ENCODE data around the gene TMEM191C.
"Not testable (repeated sequence)": the region's sequence is repeated elsewhere in the genome, so short reads cannot be mapped to it uniquely, and the experiment has no call there.

The TMEM191C gene

GRCh38 chr22:21468194-21469096, 1.3 kb downstream of the TMEM191C start:
- not testable (repeated sequence) for H3K27me3 ChIP-seq (ENCODE audit: insufficient read depth, low read length); H3K9ac ChIP-seq (ENCODE audit: low read depth, low read length); H3K4me1 ChIP-seq (ENCODE audit: insufficient read depth, low read length); H3K27ac ChIP-seq (ENCODE audit: low read length); H3K36me3 ChIP-seq (ENCODE audit: insufficient read depth, low read depth, low read length); H3K9me3 ChIP-seq (ENCODE audit: insufficient read depth, low read depth, low read length)
- H3K4me3 ChIP-seq (ENCODE audit: low read length) = peak overlapping the region; percentile 52; the same call in 1 of the 2 replicates

- not testable (repeated sequence) for H3K9ac ChIP-seq (ENCODE audit: low read depth, low read length); H3K4me1 ChIP-seq (ENCODE audit: insufficient read depth, low read length); H3K27ac ChIP-seq (ENCODE audit: low read length); H3K27me3 ChIP-seq (ENCODE audit: insufficient read depth, low read length); H3K4me3 ChIP-seq (ENCODE audit: low read length); H3K36me3 ChIP-seq (ENCODE audit: insufficient read depth, low read depth, low read length); H3K9me3 ChIP-seq (ENCODE audit: insufficient read depth, low read depth, low read length)
Measured at GRCh38 chr22:21469097-21469994, 2.2 kb downstream of the TMEM191C start.

- H3K27me3 ChIP-seq (ENCODE audit: insufficient read depth, low read length); H3K27ac ChIP-seq (ENCODE audit: low read length); H3K9me3 ChIP-seq (ENCODE audit: insufficient read depth, low read depth, low read length); H3K4me3 ChIP-seq (ENCODE audit: low read length); H3K36me3 ChIP-seq (ENCODE audit: insufficient read depth, low read depth, low read length); H3K4me1 ChIP-seq (ENCODE audit: insufficient read depth, low read length); H3K9ac ChIP-seq (ENCODE audit: low read depth, low read length): not testable (repeated sequence)
Measured at GRCh38 chr22:21472984-21473383, 5.8 kb downstream of the TMEM191C start.

- H3K36me3 ChIP-seq (ENCODE audit: insufficient read depth, low read depth, low read length); H3K4me3 ChIP-seq (ENCODE audit: low read length); H3K27ac ChIP-seq (ENCODE audit: low read length); H3K9me3 ChIP-seq (ENCODE audit: insufficient read depth, low read depth, low read length); H3K27me3 ChIP-seq (ENCODE audit: insufficient read depth, low read length); H3K4me1 ChIP-seq (ENCODE audit: insufficient read depth, low read length); H3K9ac ChIP-seq (ENCODE audit: low read depth, low read length): not testable (repeated sequence)
Measured at GRCh38 chr22:21473664-21474063, 6.5 kb downstream of the TMEM191C start.

- not testable (repeated sequence) for H3K4me1 ChIP-seq (ENCODE audit: insufficient read depth, low read length); H3K27ac ChIP-seq (ENCODE audit: low read length); H3K9me3 ChIP-seq (ENCODE audit: insufficient read depth, low read depth, low read length); H3K9ac ChIP-seq (ENCODE audit: low read depth, low read length); H3K4me3 ChIP-seq (ENCODE audit: low read length); H3K36me3 ChIP-seq (ENCODE audit: insufficient read depth, low read depth, low read length); H3K27me3 ChIP-seq (ENCODE audit: insufficient read depth, low read length)
Measured at GRCh38 chr22:21484039-21484438, 16.9 kb downstream of the TMEM191C start.

GRCh38 chr22:21487723-21488122, 20.5 kb downstream of the TMEM191C start:
- not testable (repeated sequence) for H3K36me3 ChIP-seq (ENCODE audit: insufficient read depth, low read depth, low read length); H3K4me1 ChIP-seq (ENCODE audit: insufficient read depth, low read length); H3K27me3 ChIP-seq (ENCODE audit: insufficient read depth, low read length); H3K4me3 ChIP-seq (ENCODE audit: low read length); H3K9me3 ChIP-seq (ENCODE audit: insufficient read depth, low read depth, low read length); H3K27ac ChIP-seq (ENCODE audit: low read length); H3K9ac ChIP-seq (ENCODE audit: low read depth, low read length)

GRCh38 chr22:21489149-21489680, 22.0 kb downstream of the TMEM191C start:
- not testable (repeated sequence) for H3K4me1 ChIP-seq (ENCODE audit: insufficient read depth, low read length); H3K36me3 ChIP-seq (ENCODE audit: insufficient read depth, low read depth, low read length); H3K4me3 ChIP-seq (ENCODE audit: low read length); H3K27me3 ChIP-seq (ENCODE audit: insufficient read depth, low read length); H3K9me3 ChIP-seq (ENCODE audit: insufficient read depth, low read depth, low read length); H3K9ac ChIP-seq (ENCODE audit: low read depth, low read length); H3K27ac ChIP-seq (ENCODE audit: low read length)

- H3K27me3 ChIP-seq (ENCODE audit: insufficient read depth, low read length); H3K9me3 ChIP-seq (ENCODE audit: insufficient read depth, low read depth, low read length); H3K4me1 ChIP-seq (ENCODE audit: insufficient read depth, low read length); H3K4me3 ChIP-seq (ENCODE audit: low read length); H3K36me3 ChIP-seq (ENCODE audit: insufficient read depth, low read depth, low read length); H3K27ac ChIP-seq (ENCODE audit: low read length); H3K9ac ChIP-seq (ENCODE audit: low read depth, low read length): not testable (repeated sequence)
Measured at GRCh38 chr22:21490556-21490955, 23.4 kb downstream of the TMEM191C start.

GRCh38 chr22:21492271-21492670, 25.1 kb downstream of the TMEM191C start:
- H3K27ac ChIP-seq (ENCODE audit: low read length); H3K9me3 ChIP-seq (ENCODE audit: insufficient read depth, low read depth, low read length); H3K4me1 ChIP-seq (ENCODE audit: insufficient read depth, low read length); H3K4me3 ChIP-seq (ENCODE audit: low read length); H3K36me3 ChIP-seq (ENCODE audit: insufficient read depth, low read depth, low read length); H3K9ac ChIP-seq (ENCODE audit: low read depth, low read length); H3K27me3 ChIP-seq (ENCODE audit: insufficient read depth, low read length): not testable (repeated sequence)

- not testable (repeated sequence) for H3K9me3 ChIP-seq (ENCODE audit: insufficient read depth, low read depth, low read length); H3K36me3 ChIP-seq (ENCODE audit: insufficient read depth, low read depth, low read length); H3K4me1 ChIP-seq (ENCODE audit: insufficient read depth, low read length); H3K27ac ChIP-seq (ENCODE audit: low read length); H3K9ac ChIP-seq (ENCODE audit: low read depth, low read length); H3K4me3 ChIP-seq (ENCODE audit: low read length); H3K27me3 ChIP-seq (ENCODE audit: insufficient read depth, low read length)
Measured at GRCh38 chr22:21493789-21494782, 26.9 kb downstream of the TMEM191C start.

GRCh38 chr22:21497984-21498383, 30.8 kb downstream of the TMEM191C start:
- not testable (repeated sequence) for H3K36me3 ChIP-seq (ENCODE audit: insufficient read depth, low read depth, low read length); H3K4me1 ChIP-seq (ENCODE audit: insufficient read depth, low read length); H3K9ac ChIP-seq (ENCODE audit: low read depth, low read length); H3K27ac ChIP-seq (ENCODE audit: low read length); H3K9me3 ChIP-seq (ENCODE audit: insufficient read depth, low read depth, low read length); H3K4me3 ChIP-seq (ENCODE audit: low read length); H3K27me3 ChIP-seq (ENCODE audit: insufficient read depth, low read length)

Data from iPS-20b (cell line).